Breast epithelium (tissue), 3 donors: ENCODE data around the gene SNRPN.

Experiments
- CTCF ChIP-seq, 3 donors: fragments of 450-650 bp; IDR thresholded peaks; one replicate each; pipeline ENCODE4 v1.5.1; 2016 to 2017; ENCODE audit warnings: antibody characterized with exemption in 3 of 3, mild to moderate bottlenecking in 3 of 3, moderate library complexity in 3 of 3
- POLR2A ChIP-seq: fragments of 450-650 bp; IDR thresholded peaks from one replicate; pipeline ENCODE4 v1.6.1; 2016; ENCODE audit warnings: antibody characterized with exemption, mild to moderate bottlenecking, moderate library complexity

GRCh38 chr15:24971052-24971451 is 16.3 kb downstream of the SNRPN start:
- TF ChIP-seq POLR2A (no peak), CTCF (IDR thresholded peaks at IDR 0.05) (no peak)
